H1 (cell line): ENCODE data around the gene DDX51. TPM values are rescaled to one million over a fixed set of nuclear protein-coding genes. Genes with fewer than 3 reads are reported as not detected.

ENCODE experiments used
- CTCF ChIA-PET: fragments of 300-600 bp; sonication (Branson Sonifier 250); formaldehyde crosslinking; loops from one replicate; lab custom pipeline; 2021; ENCODE audit not compliant: partially characterized antibody; lab: Charles Lee
- POLR2A ChIA-PET: fragments of 300-600 bp; sonication (Branson Sonifier 250); formaldehyde crosslinking; loops from one replicate; lab custom pipeline; 2021; ENCODE audit warnings: inconsistent platforms; ENCODE audit not compliant: partially characterized antibody; lab: Charles Lee
- DNase-seq, 2 experiments: peaks; one replicate each; pipeline versions ENCODE4 v3.0.0 to v3.0.0-alpha.2; 2010 to 2022; ENCODE audit warnings: low spot score in 2 of 2, low read depth in 1 of 2, mixed read lengths in 1 of 2
- FAIRE-seq: peaks from 2 replicates; lab custom pipeline; 2011; peaks lifted over from hg19 to GRCh38; lab: Jason Lieb, UNC
- H2AFZ ChIP-seq: 2 replicates; pipeline ENCODE4 v1.8.1; 2012; ENCODE audit warnings: low read length, inconsistent platforms
- H2AK5ac ChIP-seq: 2 replicates; pipeline ENCODE4 v1.6.1; 2013; ENCODE audit warnings: low read depth, low read length
- H2BK120ac ChIP-seq: replicated peaks from 2 replicates; pipeline ENCODE3; 2013; ENCODE audit warnings: low read depth, low read length, inconsistent platforms
- H2BK12ac ChIP-seq: 2 replicates; pipeline ENCODE4 v1.6.1; 2013; ENCODE audit warnings: low read depth, low read length
- H2BK15ac ChIP-seq: 2 replicates; pipeline ENCODE4 v1.6.1; 2013; ENCODE audit warnings: low read length
- H2BK20ac ChIP-seq: 2 replicates; pipeline ENCODE4 v1.6.1; 2013; ENCODE audit warnings: low read length
- H2BK5ac ChIP-seq: 2 replicates; pipeline ENCODE4 v1.6.1; 2013; ENCODE audit warnings: low read depth, low read length
- H3K14ac ChIP-seq: 2 replicates; pipeline ENCODE4 v1.6.1; 2013; ENCODE audit warnings: inconsistent platforms; ENCODE audit not compliant: insufficient read length
- H3K18ac ChIP-seq: 2 replicates; pipeline ENCODE4 v1.6.1; 2013; ENCODE audit warnings: low read length; ENCODE audit errors: extremely low read depth
- H3K23ac ChIP-seq: 2 replicates; pipeline ENCODE4 v1.6.1; 2013; ENCODE audit warnings: inconsistent platforms; ENCODE audit not compliant: insufficient read length
- H3K23me2 ChIP-seq: 2 replicates; pipeline ENCODE4 v1.6.1; 2013; ENCODE audit warnings: low read depth, low read length
- H3K27ac ChIP-seq: 2 replicates; pipeline ENCODE4 v1.6.1; 2011; ENCODE audit warnings: low read depth, low read length, inconsistent platforms
- H3K27me3 ChIP-seq, 4 experiments: replicated peaks in 1 of 4; 1 replicate in 1 of 4; 2 replicates in 3 of 4; pipeline versions ENCODE4 v1.6.1 to v1.8.1; 2011 to 2013; ENCODE audit warnings: low read length in 3 of 4, mild to moderate bottlenecking in 3 of 4, inconsistent platforms in 2 of 4, mixed read lengths in 2 of 4, moderate library complexity in 1 of 4; ENCODE audit not compliant: control insufficient read depth in 3 of 4, insufficient read depth in 3 of 4; ENCODE audit errors: extremely low read depth in 1 of 4
- H3K36me3 ChIP-seq, 4 experiments: 2 replicates each; pipeline versions ENCODE4 v1.6.1 to v1.8.1; 2011 to 2013; ENCODE audit warnings: mild to moderate bottlenecking in 4 of 4, low read length in 3 of 4, moderate library complexity in 2 of 4, control low read depth in 1 of 4, inconsistent platforms in 1 of 4; ENCODE audit not compliant: insufficient read depth in 4 of 4, control insufficient read depth in 2 of 4
- H3K4ac ChIP-seq: replicated peaks from 2 replicates; pipeline ENCODE3; 2013; ENCODE audit warnings: low read length, low read depth, mixed read lengths, inconsistent platforms; ENCODE audit not compliant: insufficient read length
- H3K4me1 ChIP-seq, 4 experiments: replicated peaks in 1 of 4; 1 replicate in 1 of 4; 2 replicates in 3 of 4; pipeline versions ENCODE4 v1.6.1 to v1.8.1; 2011 to 2013; ENCODE audit warnings: low read length in 3 of 4, inconsistent platforms in 2 of 4, mixed read lengths in 1 of 4; ENCODE audit not compliant: insufficient read depth in 4 of 4, control insufficient read depth in 3 of 4
- H3K4me2 ChIP-seq, 2 experiments: 2 replicates each; pipeline versions ENCODE4 v1.6.1 to v1.8.1; 2011 to 2013; ENCODE audit warnings: low read depth in 2 of 2, low read length in 2 of 2, control low read depth in 1 of 2, inconsistent platforms in 1 of 2, mild to moderate bottlenecking in 1 of 2; ENCODE audit not compliant: insufficient read depth in 1 of 2
- H3K4me3 ChIP-seq, 4 experiments: fragments of 200-600, 300-600 bp in 1 of 4; sonication (generic), shearing (Covaris generic), sonication (Bioruptor Twin) in 1 of 4; 2 replicates each; pipeline versions ENCODE4 v1.5.1 to v1.8.1; 2011 to 2016; ENCODE audit warnings: low read length in 4 of 4, low read depth in 3 of 4, control low read depth in 2 of 4, inconsistent platforms in 2 of 4, mild to moderate bottlenecking in 2 of 4, mixed read lengths in 1 of 4, moderate library complexity in 1 of 4; ENCODE audit not compliant: insufficient read depth in 2 of 4; ENCODE audit errors: extremely low read depth in 1 of 4
- H3K56ac ChIP-seq: replicated peaks from 2 replicates; pipeline ENCODE3; 2013; ENCODE audit warnings: low read depth, mild to moderate bottlenecking, mixed read lengths, low read length, inconsistent platforms; ENCODE audit not compliant: insufficient read length
- H3K79me1 ChIP-seq: 2 replicates; pipeline ENCODE4 v1.6.1; 2013; ENCODE audit warnings: low read depth, low read length, control low read depth
- H3K79me2 ChIP-seq, 2 experiments: 2 replicates each; pipeline versions ENCODE4 v1.6.1 to v1.8.1; 2012 to 2013; ENCODE audit warnings: low read length in 2 of 2, mild to moderate bottlenecking in 2 of 2, inconsistent platforms in 1 of 2; ENCODE audit not compliant: insufficient read depth in 2 of 2, control insufficient read depth in 1 of 2
- H3K9ac ChIP-seq, 4 experiments: replicated peaks in 1 of 4; 1 replicate in 1 of 4; 2 replicates in 3 of 4; pipeline versions ENCODE4 v1.6.1 to v1.8.1; 2011 to 2013; ENCODE audit warnings: low read depth in 3 of 4, low read length in 3 of 4, control low read depth in 2 of 4, mild to moderate bottlenecking in 2 of 4, moderate library complexity in 2 of 4, inconsistent platforms in 1 of 4; ENCODE audit errors: extremely low read depth in 1 of 4
- H3K9me3 ChIP-seq, 2 experiments: 2 replicates each; pipeline versions ENCODE4 v1.6.1 to v1.8.1; 2012 to 2013; ENCODE audit warnings: mild to moderate bottlenecking in 2 of 2, moderate library complexity in 2 of 2, control low read depth in 1 of 2, inconsistent platforms in 1 of 2, low read depth in 1 of 2, low read length in 1 of 2, mixed read lengths in 1 of 2; ENCODE audit not compliant: insufficient read depth in 2 of 2
- H4K20me1 ChIP-seq, 2 experiments: replicated peaks in 1 of 2; 2 replicates each; pipeline versions ENCODE3 to v1.8.1; 2011 to 2013; ENCODE audit warnings: inconsistent platforms in 2 of 2, low read length in 2 of 2, mild to moderate bottlenecking in 1 of 2; ENCODE audit not compliant: insufficient read depth in 2 of 2, control insufficient read depth in 1 of 2
- H4K5ac ChIP-seq: 2 replicates; pipeline ENCODE4 v1.6.1; 2013; ENCODE audit warnings: low read length, low read depth, mixed read lengths, inconsistent platforms; ENCODE audit not compliant: insufficient read length
- H4K8ac ChIP-seq: 2 replicates; pipeline ENCODE4 v1.8.0; 2013; ENCODE audit warnings: mild to moderate bottlenecking, moderate library complexity, low read length, inconsistent platforms; ENCODE audit not compliant: insufficient read depth; ENCODE audit errors: extremely low read depth
- H4K91ac ChIP-seq: replicated peaks from 2 replicates; pipeline ENCODE3; 2013; ENCODE audit warnings: low read length, mixed read lengths, inconsistent platforms; ENCODE audit not compliant: insufficient read length
- BCL11A ChIP-seq, 2 experiments: IDR thresholded peaks; one replicate each; pipeline ENCODE4 v1.6.1; 2011; ENCODE audit warnings: low read depth in 2 of 2, low read length in 2 of 2, mild to moderate bottlenecking in 2 of 2
- CTBP2 ChIP-seq: IDR thresholded peaks from 2 replicates; pipeline ENCODE4 v1.7.0; 2011; ENCODE audit warnings: borderline replicate concordance, mild to moderate bottlenecking, moderate library complexity, mixed read lengths, low read length; ENCODE audit not compliant: insufficient read depth, insufficient read length
- KDM4A ChIP-seq: IDR thresholded peaks from one replicate; pipeline ENCODE4 v1.7.1; 2012; ENCODE audit warnings: low read depth, mild to moderate bottlenecking, moderate library complexity, low read length, inconsistent platforms; ENCODE audit not compliant: severe bottlenecking
- NANOG ChIP-seq: IDR thresholded peaks from 2 replicates; pipeline ENCODE4 v1.6.1; 2011; ENCODE audit warnings: low read length, low read depth, mild to moderate bottlenecking, inconsistent platforms; ENCODE audit not compliant: insufficient read depth, poor library complexity, severe bottlenecking
- NRF1 ChIP-seq: IDR thresholded peaks from 2 replicates; pipeline ENCODE4 v1.6.1; 2011; ENCODE audit warnings: mild to moderate bottlenecking, low read depth, low read length, improper control_type of control experiment
- RFX5 ChIP-seq: IDR thresholded peaks from 2 replicates; pipeline ENCODE4 v1.6.1; 2011; ENCODE audit warnings: low read depth, low read length, improper control_type of control experiment, borderline replicate concordance
- TAF7 ChIP-seq: optimal IDR thresholded peaks from 2 replicates; pipeline ENCODE3; 2011; ENCODE audit warnings: low read depth, mild to moderate bottlenecking, inconsistent platforms, low read length, moderate library complexity, borderline replicate concordance
- TBP ChIP-seq: IDR thresholded peaks from 2 replicates; pipeline ENCODE4 v1.6.1; 2011; ENCODE audit warnings: low read depth, low read length, improper control_type of control experiment
- YY1 ChIP-seq: IDR thresholded peaks from 2 replicates; pipeline ENCODE4 v1.6.1; 2011; ENCODE audit warnings: low read depth, mild to moderate bottlenecking, low read length
- WGBS, 2 experiments: shearing (Covaris generic) in 1 of 2; methylation state at CpG; one replicate each; pipeline versions ENCODE4 v1.1.6 to v1.1.7; 2013 to 2015; ENCODE audit warnings: low lambda C conversion rate in 2 of 2, mixed read lengths in 2 of 2, inconsistent platforms in 1 of 2, low coverage in 1 of 2, missing lambda C conversion rate in 1 of 2; ENCODE audit not compliant: insufficient replicate concordance in 2 of 2, insufficient coverage in 1 of 2, insufficient read length in 1 of 2; ENCODE audit errors: extremely low coverage in 1 of 2, missing lambda C conversion rate in 1 of 2; 5-methylcytosine and 5-hydroxymethylcytosine counted together
- polyA plus RNA-seq, 7 experiments: library from polyadenylated mRNA; depleted of rRNA in 3 of 7; stranded (reverse) in 5 of 7; unstranded in 2 of 7; fragments of >200 nt in 5 of 7; fragments of 200-250 nt in 2 of 7; gene quantifications; 1 replicate in 5 of 7; 2 replicates in 1 of 7; 4 replicates in 1 of 7; pipeline versions ENCODE4 v1.2.1 to v1.2.3, GENCODE V29; 2011 to 2013; ENCODE audit warnings: missing spikeins in 2 of 7, mixed read lengths in 2 of 7
- total RNA-seq: library from RNA; stranded (reverse); fragmentation: NEBNext Ultra II Directional; extraction: Animal tissue kit (Norgen Biotek cat#: 25700); gene quantifications from 2 replicates; pipeline ENCODE4 v1.2.1, GENCODE V29; 2021

Gene DDX51
- total and polyA plus RNA-seq, 2 of the 8 experiments (the other 6 are each of a cell fraction or from before 2014, with no cell fraction given), result 11.2 to 24.4 TPM

GRCh38 chr12:132182711-132183365 lies 38.7 kb upstream of the DDX51 start:
- 81% methylated on average over 10 of the region's 10 CpGs; no CpG with 5 or more reads in 1 of the 2 experiments for WGBS, 2 experiments

More at GRCh38 chr12:132182711-132183365, 38.7 kb upstream of the DDX51 start:
- H2BK20ac ChIP-seq, result no peak overlapping the region
- TF ChIP-seq KDM4A (no peak), TBP (no peak), NANOG (no peak), TAF7 (no peak), RFX5 (no peak), BCL11A (IDR thresholded peaks at IDR 0.05; ENCODE audit: low read depth in 2 of 2, low read length in 2 of 2) (no peak), YY1 (no peak), CTBP2 (no peak), NRF1 (no peak)
- no peak overlapping the region for H2BK120ac ChIP-seq
- no peak overlapping the region for H2BK12ac ChIP-seq
- DNase-seq (no peak), FAIRE-seq (no peak)
- ChIA-PET POLR2A (no interaction called here), CTCF (interaction anchor here (0.8 to 2.6 kb wide), 3 partner anchors 8 to 231 kb away, joined by 3 to 8 read pairs (median 5); no protein-coding TSS in a partner anchor)
- no peak overlapping the region for H2AFZ ChIP-seq
- no peak overlapping the region for H3K4me2 ChIP-seq
- H3K9me3 ChIP-seq, result peaks cover 0 to 16% of the 10 kb centered on the region in 2 experiments; a peak in 1 of 4 replicates
- H3K4ac ChIP-seq, result no peak overlapping the region
- no peak overlapping the region for H3K18ac ChIP-seq
- no peak overlapping the region for H3K9ac ChIP-seq
- no peak overlapping the region for H3K56ac ChIP-seq
- H2BK15ac ChIP-seq, result no peak overlapping the region
- no peak overlapping the region for H3K4me3 ChIP-seq
- no peak overlapping the region for H3K23ac ChIP-seq
- H3K14ac ChIP-seq, result no peak overlapping the region
- H3K27me3 ChIP-seq, result peaks cover 0 to 65% (median 37%) of the 10 kb centered on the region in 4 experiments; a peak in 5 of 7 replicates
- no peaks in the 10 kb centered on the region for H3K79me1 ChIP-seq
- H3K27ac ChIP-seq, result no peak overlapping the region
- H4K91ac ChIP-seq, result no peak overlapping the region
- H4K20me1 ChIP-seq, result peaks cover 0 to 10% of the 10 kb centered on the region in 2 experiments
- no peak overlapping the region for H4K8ac ChIP-seq
- H4K5ac ChIP-seq, result no peak overlapping the region
- no peaks in the 10 kb centered on the region; a peak in 1 of 8 replicates for H3K36me3 ChIP-seq
- H3K79me2 ChIP-seq, result no peaks in the 10 kb centered on the region
- no peak overlapping the region for H2AK5ac ChIP-seq
- no peak overlapping the region for H2BK5ac ChIP-seq
- H3K4me1 ChIP-seq, result peaks cover 0 to 5% (median 0%) of the 10 kb centered on the region in 4 experiments; a peak in 1 of 7 replicates
- H3K23me2 ChIP-seq, result peaks cover 6% of the 10 kb centered on the region; the same call in 1 of the 2 replicates
